ENCODE measurements around the gene DEXI. TPM values are rescaled to one million over a fixed set of nuclear protein-coding genes. Genes with fewer than 3 reads are reported as not detected.

DEXI gene
- total RNA-seq, 1 donor from 2014 or later: 47.9 TPM

DNA sequence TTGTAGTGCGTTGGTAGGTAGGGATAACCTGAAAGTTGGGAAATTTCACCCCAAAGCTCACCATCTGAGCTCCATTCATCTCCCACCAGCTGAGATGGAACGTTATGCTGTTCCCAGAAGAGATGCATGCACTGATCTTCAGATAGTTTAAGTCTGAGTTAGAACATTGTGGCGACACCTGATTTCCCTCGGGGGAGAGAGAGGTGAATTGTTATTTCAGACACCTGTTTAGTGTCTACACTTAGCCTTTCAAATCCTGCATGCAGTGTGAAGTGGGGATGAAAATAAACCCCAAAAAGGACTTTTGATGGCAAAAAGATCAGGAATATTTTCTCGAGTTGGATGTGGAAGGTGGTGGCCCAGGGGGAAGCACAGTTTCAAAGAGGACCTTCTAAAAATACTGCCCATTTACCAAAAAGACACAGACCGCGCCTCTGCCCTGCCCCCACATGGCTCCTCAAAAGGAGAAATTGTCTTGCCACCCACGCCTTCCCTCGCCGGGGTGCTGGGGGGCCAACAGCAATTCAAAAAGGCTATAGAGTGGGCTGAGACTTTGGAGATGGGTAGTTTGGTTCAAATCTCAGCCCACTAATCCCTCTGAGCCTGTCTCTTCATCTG lies 53.8 kb downstream of the DEXI start:
- H3K4me3 ChIP-seq (ENCODE audit: low read depth, low read length): no peak overlapping the region
- no peaks in the 10 kb centered on the region for H3K36me3 ChIP-seq (ENCODE audit: control insufficient read depth, insufficient read depth, low read length)
- FAIRE-seq: no peak

DNA sequence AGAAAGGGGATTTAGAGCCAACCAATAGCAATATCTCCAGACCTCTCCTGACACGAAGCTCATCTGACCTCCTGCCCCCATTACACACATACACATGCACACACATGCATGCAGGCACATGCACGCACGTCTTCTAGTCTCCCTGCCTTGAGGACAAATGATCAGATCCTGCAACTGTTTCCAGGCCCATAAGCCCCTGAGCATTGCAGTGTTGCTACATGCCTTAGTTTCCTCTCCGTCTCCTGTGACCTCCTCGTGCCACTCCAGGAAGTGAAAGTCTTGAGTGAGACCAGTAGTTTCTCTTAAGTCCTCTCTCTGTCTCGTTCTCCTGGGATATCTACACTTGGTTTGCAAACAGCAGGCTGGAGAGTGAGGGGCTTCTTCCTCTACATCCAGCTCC lies 57.0 kb downstream of the DEXI start:
- TF ChIP-seq, protein P1, sequence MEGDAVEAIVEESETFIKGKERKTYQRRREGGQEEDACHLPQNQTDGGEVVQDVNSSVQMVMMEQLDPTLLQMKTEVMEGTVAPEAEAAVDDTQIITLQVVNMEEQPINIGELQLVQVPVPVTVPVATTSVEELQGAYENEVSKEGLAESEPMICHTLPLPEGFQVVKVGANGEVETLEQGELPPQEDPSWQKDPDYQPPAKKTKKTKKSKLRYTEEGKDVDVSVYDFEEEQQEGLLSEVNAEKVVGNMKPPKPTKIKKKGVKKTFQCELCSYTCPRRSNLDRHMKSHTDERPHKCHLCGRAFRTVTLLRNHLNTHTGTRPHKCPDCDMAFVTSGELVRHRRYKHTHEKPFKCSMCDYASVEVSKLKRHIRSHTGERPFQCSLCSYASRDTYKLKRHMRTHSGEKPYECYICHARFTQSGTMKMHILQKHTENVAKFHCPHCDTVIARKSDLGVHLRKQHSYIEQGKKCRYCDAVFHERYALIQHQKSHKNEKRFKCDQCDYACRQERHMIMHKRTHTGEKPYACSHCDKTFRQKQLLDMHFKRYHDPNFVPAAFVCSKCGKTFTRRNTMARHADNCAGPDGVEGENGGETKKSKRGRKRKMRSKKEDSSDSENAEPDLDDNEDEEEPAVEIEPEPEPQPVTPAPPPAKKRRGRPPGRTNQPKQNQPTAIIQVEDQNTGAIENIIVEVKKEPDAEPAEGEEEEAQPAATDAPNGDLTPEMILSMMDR (IDR thresholded peaks at IDR 0.05; ENCODE audit: insufficient read depth, low read length, severe bottlenecking): no peak
- FAIRE-seq (no peak), DNase-seq (ENCODE audit: low read depth) (peak; percentile 52)
- H3K4me3 ChIP-seq (ENCODE audit: low read depth, low read length): no peak overlapping the region
- H3K36me3 ChIP-seq (ENCODE audit: control insufficient read depth, insufficient read depth, low read length): no peaks in the 10 kb centered on the region
- H3K27me3 ChIP-seq (ENCODE audit: control insufficient read depth, insufficient read depth, low read length): peaks cover 6% of the 10 kb centered on the region

More for the DNA sequence above, 53.8 kb downstream of the DEXI start:
- TF ChIP-seq, protein P1 (IDR thresholded peaks at IDR 0.05; ENCODE audit: insufficient read depth, low read length, severe bottlenecking): no peak
- peaks cover 4% of the 10 kb centered on the region for H3K27me3 ChIP-seq (ENCODE audit: control insufficient read depth, insufficient read depth, low read length)
- no peak for DNase-seq (ENCODE audit: low read depth)

DNA sequence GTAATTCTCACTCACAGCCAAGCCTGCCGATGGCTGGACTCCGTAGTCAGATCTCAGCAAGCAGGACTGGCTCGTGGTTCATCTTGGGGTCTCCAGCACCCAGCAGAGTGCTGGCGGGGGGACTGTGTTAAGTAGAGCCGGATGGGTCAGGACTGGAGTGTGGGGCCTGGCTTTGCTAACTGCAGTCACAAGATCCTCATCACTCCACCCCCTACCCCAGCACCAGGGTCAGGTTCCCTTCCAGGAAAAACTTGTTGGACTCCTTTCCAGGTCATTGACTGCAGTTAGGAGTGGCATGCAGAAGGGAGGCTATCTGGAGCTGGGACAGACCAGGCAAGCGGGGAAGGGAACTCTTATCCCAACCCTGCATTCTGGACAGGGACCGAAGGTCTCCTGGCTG lies 59.3 kb downstream of the DEXI start:
- FAIRE-seq (no peak), DNase-seq (ENCODE audit: low read depth) (no peak)
- no peak overlapping the region for H3K4me3 ChIP-seq (ENCODE audit: low read depth, low read length)
- no peaks in the 10 kb centered on the region for H3K36me3 ChIP-seq (ENCODE audit: control insufficient read depth, insufficient read depth, low read length)
- peaks cover 13% of the 10 kb centered on the region for H3K27me3 ChIP-seq (ENCODE audit: control insufficient read depth, insufficient read depth, low read length)
- TF ChIP-seq, protein P1 (IDR thresholded peaks at IDR 0.05; ENCODE audit: insufficient read depth, low read length, severe bottlenecking): no peak

DNA sequence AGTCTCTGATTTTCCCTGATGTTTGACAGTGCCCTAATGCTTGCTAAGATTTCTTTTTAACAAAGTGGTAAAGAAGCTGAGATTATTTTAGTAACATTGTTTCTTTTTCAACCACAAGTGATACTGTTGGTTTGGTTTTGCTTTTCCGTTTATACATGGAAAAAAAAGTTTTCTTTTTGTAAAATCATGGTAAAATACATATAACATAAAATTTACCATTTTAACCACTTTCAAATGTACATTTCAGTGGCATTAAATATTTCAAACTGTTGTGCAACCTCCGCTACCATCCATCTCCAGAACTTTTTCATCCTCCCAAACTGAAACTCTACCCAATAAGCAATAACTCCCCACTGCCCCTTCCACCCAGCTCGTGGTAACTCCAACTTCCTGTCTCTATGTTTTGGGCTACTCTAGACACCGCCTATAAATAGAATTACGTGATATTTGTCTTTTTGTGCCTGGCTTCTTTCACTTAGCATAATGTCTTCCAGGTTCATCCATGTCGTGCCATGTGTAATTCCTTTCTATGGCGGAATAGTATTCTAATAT lies 60.7 kb downstream of the DEXI start:
- no peaks in the 10 kb centered on the region for H3K36me3 ChIP-seq (ENCODE audit: control insufficient read depth, insufficient read depth, low read length)
- peaks cover 13% of the 10 kb centered on the region for H3K27me3 ChIP-seq (ENCODE audit: control insufficient read depth, insufficient read depth, low read length)
- TF ChIP-seq, protein P1 (IDR thresholded peaks at IDR 0.05; ENCODE audit: insufficient read depth, low read length, severe bottlenecking): no peak
- DNase-seq (ENCODE audit: low read depth) (no peak), FAIRE-seq (no peak)
- no peak overlapping the region for H3K4me3 ChIP-seq (ENCODE audit: low read depth, low read length)

DNA sequence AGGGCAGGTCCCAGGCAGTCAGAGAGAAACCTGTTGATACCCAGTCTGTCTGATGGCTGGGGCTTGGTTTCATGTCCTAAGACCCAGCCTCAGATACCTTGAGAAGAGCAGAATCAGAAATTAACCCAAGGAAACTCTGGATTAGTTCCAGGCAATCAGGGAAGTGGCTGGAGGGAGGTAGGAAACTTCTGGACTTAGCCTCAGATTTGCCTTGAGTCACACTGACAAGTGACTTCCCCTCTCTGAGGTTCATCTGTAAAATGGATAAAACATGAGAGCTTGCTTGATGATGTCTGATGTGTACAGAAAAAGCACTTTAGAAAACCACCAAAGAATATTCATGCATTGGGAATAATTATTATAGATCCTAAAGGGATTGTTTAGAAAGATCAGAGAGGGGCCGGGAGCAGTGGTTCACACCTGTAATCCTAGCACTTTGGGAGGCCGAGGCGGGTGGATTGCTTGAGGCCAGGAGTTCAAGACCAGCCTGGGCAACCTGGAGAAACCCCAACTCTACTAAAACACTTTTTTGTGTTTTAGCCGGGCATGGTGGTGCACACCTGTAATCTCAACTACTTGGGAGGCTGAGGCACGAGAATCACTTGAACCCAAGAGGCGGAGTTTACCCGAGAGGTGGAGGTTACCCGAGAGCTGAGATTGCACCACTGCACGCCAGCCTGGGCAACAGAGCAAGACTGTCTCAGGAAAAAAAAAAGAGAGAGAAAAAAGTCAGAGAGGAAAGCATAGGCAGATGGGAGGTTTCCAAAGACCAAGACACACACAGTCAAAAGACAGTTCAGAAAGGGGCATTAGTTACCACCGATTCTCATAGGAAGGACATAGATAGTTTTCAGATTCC lies 61.4 kb downstream of the DEXI start:
- TF ChIP-seq, protein P1 (IDR thresholded peaks at IDR 0.05; ENCODE audit: insufficient read depth, low read length, severe bottlenecking): no peak
- DNase-seq (ENCODE audit: low read depth) (no peak), FAIRE-seq (no peak)
- Histone ChIP-seq H3K27me3 (ENCODE audit: control insufficient read depth, insufficient read depth, low read length) (peaks cover 13% of the 10 kb centered on the region), H3K4me3 (ENCODE audit: low read depth, low read length) (no peak overlapping the region), H3K36me3 (ENCODE audit: control insufficient read depth, insufficient read depth, low read length) (no peaks in the 10 kb centered on the region)

All from bronchial epithelial cell (primary cell).